ENCODE measurements around the gene EFS. TPM values are rescaled to one million over a fixed set of nuclear protein-coding genes. Genes with fewer than 3 reads are reported as not detected.

EFS gene
- total and polyA plus RNA-seq, 12 donors = 1.1 to 6.0 (median 2.3) TPM

- intact Hi-C loops (cut with DNase I) = no loop called here
- DNase-seq (no peak), ATAC-seq (peak in 6 of 8 donors; percentile 22 to 47 (median 41))
- 54 to 55% methylated on average over 13 of the region's 13 CpGs for WGBS, 2 donors
- Histone ChIP-seq H3K36me3 (no peaks in the 10 kb centered on the region), H3K9me3 (no peaks in the 10 kb centered on the region), H3K27ac (no peak overlapping the region), H3K4me1 (no peaks in the 10 kb centered on the region), H3K4me3 (no peak overlapping the region), H3K27me3 (peaks cover 0 to 8% (median 0%) of the 10 kb centered on the region in 7 donors)
- TF ChIP-seq CTCF (IDR thresholded peaks at IDR 0.05) = no peak
These were observed 18.8 kb downstream of the EFS start for GRCh38 chr14:23345987-23346692.

- Histone ChIP-seq H3K4me3 (no peak overlapping the region), H3K27ac (no peak overlapping the region), H3K9me3 (peaks cover 0 to 10% (median 0%) of the 10 kb centered on the region in 11 donors), H3K36me3 (no peaks in the 10 kb centered on the region), H3K27me3 (no peaks in the 10 kb centered on the region), H3K4me1 (no peaks in the 10 kb centered on the region)
- ATAC-seq (no peak), DNase-seq (no peak)
- no peak for TF ChIP-seq CTCF (IDR thresholded peaks at IDR 0.05)
- intact Hi-C loops (cut with DNase I) = no loop called here
- WGBS, 2 donors = 63 to 69% methylated on average over 3 of the region's 3 CpGs
These were observed 20.5 kb downstream of the EFS start for GRCh38 chr14:23344481-23344880.

- no peaks in the 10 kb centered on the region for H3K36me3 ChIP-seq
- H3K27me3 ChIP-seq = no peaks in the 10 kb centered on the region
- H3K4me1 ChIP-seq = no peaks in the 10 kb centered on the region
- DNase-seq (no peak), ATAC-seq (no peak)
- no peak for TF ChIP-seq CTCF (IDR thresholded peaks at IDR 0.05)
- 82 to 83% methylated on average over 1 of the region's 1 CpG for WGBS, 2 donors
- intact Hi-C loops (cut with DNase I) = loop anchor here in 2 of 10 donors (5.0 to 10.0 kb wide), 2 partner anchors 33 to 75 kb away; partner anchors contain the start of gene IL25 (in 1 of the 2)
- H3K9me3 ChIP-seq = peaks cover 0 to 12% (median 0%) of the 10 kb centered on the region in 11 donors
- no peak overlapping the region for H3K4me3 ChIP-seq
- no peak overlapping the region for H3K27ac ChIP-seq
These were observed 25.3 kb downstream of the EFS start for GRCh38 chr14:23339506-23340268.

GRCh38 chr14:23335623-23336022, 29.3 kb downstream of the EFS start:
- intact Hi-C loops (cut with DNase I) = loop anchor here in 2 of 10 donors (5.0 to 10.0 kb wide), 2 partner anchors 37 to 71 kb away; partner anchors contain the start of gene IL25 (in 1 of the 2)
- no peaks in the 10 kb centered on the region for H3K4me1 ChIP-seq
- 86 to 93% methylated on average over 5 of the region's 5 CpGs for WGBS, 2 donors
- no peak overlapping the region for H3K27ac ChIP-seq
- H3K27me3 ChIP-seq = peaks cover 0 to 8% (median 0%) of the 10 kb centered on the region in 7 donors
- TF ChIP-seq CTCF (IDR thresholded peaks at IDR 0.05) = no peak
- ATAC-seq (no peak), DNase-seq (no peak)
- H3K36me3 ChIP-seq = no peaks in the 10 kb centered on the region
- H3K4me3 ChIP-seq = no peak overlapping the region
- H3K9me3 ChIP-seq = peaks cover 0 to 12% (median 0%) of the 10 kb centered on the region in 11 donors
